OCI-LY7 (cell line): ENCODE results near the gene PPP1R7. TPM values are rescaled to one million over a fixed set of nuclear protein-coding genes. Genes with fewer than 3 reads are reported as not detected.

ENCODE experiments used
- BruUV-seq: library from RNA; stranded (reverse); fragments of 400-500 nt; replicated peaks from 2 replicates; lab custom pipeline; 2021; lab: Mats Ljungman, UMichigan
- CTCF ChIA-PET: fragments of 300-600 bp; sonication (Branson Sonifier 250); formaldehyde crosslinking; loops from one replicate; lab custom pipeline; 2022; ENCODE audit warnings: antibody characterized with exemption; ENCODE audit not compliant: unreplicated experiment; lab: Charles Lee
- POLR2A ChIA-PET: fragments of 300-600 bp; sonication (Branson Sonifier 250); formaldehyde crosslinking; loops from one replicate; lab custom pipeline; 2022; ENCODE audit warnings: antibody characterized with exemption; lab: Charles Lee
- DNase-seq: peaks from one replicate; pipeline ENCODE4 v3.0.0-alpha.2; 2015; ENCODE audit warnings: low spot score
- H2AFZ ChIP-seq: fragments of 200-600 bp; sonication (generic), shearing (Covaris generic); 2 replicates; pipeline ENCODE4 v1.6.1; 2014; ENCODE audit warnings: mild to moderate bottlenecking, antibody characterized with exemption, low read length, moderate library complexity
- H3K27ac ChIP-seq: fragments of 200-600 bp; sonication (generic); 2 replicates; pipeline ENCODE4 v1.5.1; 2014; ENCODE audit warnings: mixed run types, low read depth, mild to moderate bottlenecking, moderate library complexity, low read length, inconsistent platforms; ENCODE audit not compliant: poor library complexity, severe bottlenecking
- H3K36me3 ChIP-seq: fragments of 200-600 bp; sonication (generic); 2 replicates; pipeline ENCODE4 v1.6.1; 2014; ENCODE audit warnings: mild to moderate bottlenecking, antibody characterized with exemption, low read length, moderate library complexity, mixed read lengths; ENCODE audit not compliant: insufficient read depth
- H3K4me1 ChIP-seq: fragments of 200-600 bp; sonication (generic); 2 replicates; pipeline ENCODE4 v1.5.1; 2014; ENCODE audit warnings: mild to moderate bottlenecking, low read length; ENCODE audit not compliant: insufficient read depth, poor library complexity, severe bottlenecking
- H3K4me2 ChIP-seq: fragments of 200-600 bp; sonication (generic); 2 replicates; pipeline ENCODE4 v1.6.1; 2014; ENCODE audit warnings: mild to moderate bottlenecking, low read length
- H3K4me3 ChIP-seq: fragments of 200-600 bp; sonication (generic); 2 replicates; pipeline ENCODE4 v1.5.1; 2014; ENCODE audit warnings: mild to moderate bottlenecking, low read depth, low read length; ENCODE audit not compliant: poor library complexity, severe bottlenecking
- H3K79me2 ChIP-seq: fragments of 200-600 bp; sonication (generic); 2 replicates; pipeline ENCODE4 v1.6.1; 2016; ENCODE audit warnings: low read depth, mild to moderate bottlenecking, low read length, moderate library complexity, mixed read lengths; ENCODE audit not compliant: insufficient read depth
- H3K9me2 ChIP-seq: fragments of 200-600 bp; sonication (generic); 2 replicates; pipeline ENCODE4 v1.6.1; 2016; ENCODE audit warnings: mild to moderate bottlenecking, low read length, mixed read lengths; ENCODE audit not compliant: insufficient read depth
- H3K9me3 ChIP-seq: fragments of 200-600 bp; sonication (generic); 2 replicates; pipeline ENCODE4 v1.6.1; 2014; ENCODE audit warnings: mild to moderate bottlenecking, mixed run types, low read length, mixed read lengths
- H4K20me1 ChIP-seq: fragments of 200-600 bp; sonication (generic); 2 replicates; pipeline ENCODE4 v1.6.1; 2014; ENCODE audit warnings: mild to moderate bottlenecking, antibody characterized with exemption, low read length, moderate library complexity, mixed read lengths; ENCODE audit not compliant: insufficient read depth
- EZH2phosphoT487 ChIP-seq: fragments of 200-600 bp; sonication (generic); IDR thresholded peaks from 2 replicates; pipeline ENCODE4 v1.6.1; 2018; ENCODE audit warnings: low read depth, borderline replicate concordance, mild to moderate bottlenecking, mixed run types, antibody characterized with exemption, low read length, moderate library complexity, mixed read lengths
- intact Hi-C: fragments of 100-400 bp; cut with micrococcal nuclease; formaldehyde crosslinking; loops from one replicate; pipeline ENCODE4 v1.10.0; 2022; ENCODE audit not compliant: unreplicated experiment
- total RNA-seq, 2 experiments: library from RNA; depleted of rRNA in 1 of 2; stranded (reverse); fragments of >200 nt in 1 of 2; shearing (Covaris generic) in 1 of 2; gene quantifications; 2 replicates each; pipeline ENCODE4 v1.2.3, GENCODE V29; 2014 to 2022
- TF ChIP-seq, protein P1 (sequence below): fragments of 200-600 bp; sonication (generic); conservative IDR thresholded peaks from 2 replicates; pipeline ENCODE4 v1.5.1; 2014; ENCODE audit warnings: mild to moderate bottlenecking, antibody characterized with exemption, low read length, moderate library complexity, mixed read lengths

Gene PPP1R7
- total RNA-seq, 2 experiments from 2014 or later: 46.0 to 82.0 TPM

- no peak for DNase-seq
- Histone ChIP-seq H3K36me3 (no peaks in the 10 kb centered on the region), H3K79me2 (no peaks in the 10 kb centered on the region), H3K9me3 (no peaks in the 10 kb centered on the region), H3K4me3 (no peak overlapping the region), H4K20me1 (no peaks in the 10 kb centered on the region), H3K4me1 (peaks cover 11% of the 10 kb centered on the region), H3K4me2 (no peak overlapping the region), H2AFZ (no peak overlapping the region), H3K27ac (no peak overlapping the region), H3K9me2 (no peaks in the 10 kb centered on the region)
- ChIA-PET CTCF (no interaction called here), POLR2A (no interaction called here)
- BruUV-seq: no TSS peak
- no peak for TF ChIP-seq EZH2phosphoT487
- TF ChIP-seq, protein P1, sequence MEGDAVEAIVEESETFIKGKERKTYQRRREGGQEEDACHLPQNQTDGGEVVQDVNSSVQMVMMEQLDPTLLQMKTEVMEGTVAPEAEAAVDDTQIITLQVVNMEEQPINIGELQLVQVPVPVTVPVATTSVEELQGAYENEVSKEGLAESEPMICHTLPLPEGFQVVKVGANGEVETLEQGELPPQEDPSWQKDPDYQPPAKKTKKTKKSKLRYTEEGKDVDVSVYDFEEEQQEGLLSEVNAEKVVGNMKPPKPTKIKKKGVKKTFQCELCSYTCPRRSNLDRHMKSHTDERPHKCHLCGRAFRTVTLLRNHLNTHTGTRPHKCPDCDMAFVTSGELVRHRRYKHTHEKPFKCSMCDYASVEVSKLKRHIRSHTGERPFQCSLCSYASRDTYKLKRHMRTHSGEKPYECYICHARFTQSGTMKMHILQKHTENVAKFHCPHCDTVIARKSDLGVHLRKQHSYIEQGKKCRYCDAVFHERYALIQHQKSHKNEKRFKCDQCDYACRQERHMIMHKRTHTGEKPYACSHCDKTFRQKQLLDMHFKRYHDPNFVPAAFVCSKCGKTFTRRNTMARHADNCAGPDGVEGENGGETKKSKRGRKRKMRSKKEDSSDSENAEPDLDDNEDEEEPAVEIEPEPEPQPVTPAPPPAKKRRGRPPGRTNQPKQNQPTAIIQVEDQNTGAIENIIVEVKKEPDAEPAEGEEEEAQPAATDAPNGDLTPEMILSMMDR: no peak
- intact Hi-C loops: no loop called here
Observed at GRCh38 chr2:241214209-241214608, 63.9 kb downstream of the PPP1R7 start.

GRCh38 chr2:241214766-241215165 is 64.5 kb downstream of the PPP1R7 start:
- H3K4me2 ChIP-seq: no peak overlapping the region
- H3K27ac ChIP-seq: no peak overlapping the region
- no peaks in the 10 kb centered on the region for H4K20me1 ChIP-seq
- H3K4me1 ChIP-seq: peaks cover 11% of the 10 kb centered on the region
- H2AFZ ChIP-seq: no peak overlapping the region
- TF ChIP-seq EZH2phosphoT487: no peak
- TF ChIP-seq, protein P1: no peak
- ChIA-PET POLR2A (no interaction called here), CTCF (no interaction called here)
- H3K4me3 ChIP-seq: no peak overlapping the region
- H3K36me3 ChIP-seq: no peaks in the 10 kb centered on the region
- DNase-seq: no peak
- H3K9me2 ChIP-seq: no peaks in the 10 kb centered on the region
- H3K9me3 ChIP-seq: no peaks in the 10 kb centered on the region
- H3K79me2 ChIP-seq: no peaks in the 10 kb centered on the region
- no TSS peak for BruUV-seq
- intact Hi-C loops: loop anchor here (5.0 kb wide), 1 partner anchor 178 kb away; no protein-coding TSS in a partner anchor

GRCh38 chr2:241215421-241215820 is 65.2 kb downstream of the PPP1R7 start:
- no peak for DNase-seq
- no peaks in the 10 kb centered on the region for H4K20me1 ChIP-seq
- intact Hi-C loops: loop anchor here (5.0 kb wide), 1 partner anchor 177 kb away; no protein-coding TSS in a partner anchor
- CTCF ChIA-PET: no interaction called here
- no peaks in the 10 kb centered on the region for H3K79me2 ChIP-seq
- BruUV-seq: no TSS peak
- POLR2A ChIA-PET: no interaction called here
- H3K27ac ChIP-seq: no peak overlapping the region
- no peaks in the 10 kb centered on the region for H3K36me3 ChIP-seq
- H3K9me2 ChIP-seq: no peaks in the 10 kb centered on the region
- no peak overlapping the region for H3K4me3 ChIP-seq
- H3K4me2 ChIP-seq: no peak overlapping the region
- H3K9me3 ChIP-seq: no peaks in the 10 kb centered on the region
- TF ChIP-seq, protein P1: no peak
- no peak for TF ChIP-seq EZH2phosphoT487
- H3K4me1 ChIP-seq: peaks cover 11% of the 10 kb centered on the region
- no peak overlapping the region for H2AFZ ChIP-seq
